A549 treated with AZD2906 at 1 μM for 4 hours (cell line): Measurements from ENCODE around the gene CEP135. TPM values are rescaled to one million over a fixed set of nuclear protein-coding genes. Genes with fewer than 3 reads are reported as not detected.

ENCODE experiments used
- total RNA-seq: library from RNA; stranded (reverse); fragments of 200-300 nt; extraction: Qiagen RNA extraction; gene quantifications from 5 replicates; pipeline ENCODE4 v1.2.3, GENCODE V29; 2022

The CEP135 gene
- total RNA-seq = 3.8 to 6.4 TPM (median 4.4 TPM) in 5 replicates

GRCh38 chr4:55948726-55949481 lies at the start of gene CEP135:
CEP135 (plus strand) TSS chr4:55948945; CDS start chr4:55952131, 3,186 bp downstream.

Other genes with a start within 250 kb of the CEP135 start
- gene EXOC1L, start 129.2 kb upstream of the CEP135 start, total RNA-seq = not detected in 5 replicates
- gene EXOC1, start 95.3 kb upstream of the CEP135 start, total RNA-seq = 12.2 to 17.0 TPM (median 13.2 TPM) in 5 replicates